PC-9 (cell line): ENCODE results near the gene GPHN.

Experiments used
- CTCF ChIP-seq: fragments of 200-600 bp; sonication (generic); conservative IDR thresholded peaks from 2 replicates; pipeline ENCODE4 v1.6.1; 2017; ENCODE audit warnings: mixed run types, antibody characterized with exemption, mild to moderate bottlenecking, moderate library complexity
- EZH2 ChIP-seq: fragments of 200-600 bp; sonication (generic); IDR thresholded peaks from 2 replicates; pipeline ENCODE4 v1.8.0; 2017; ENCODE audit warnings: antibody characterized with exemption, low read depth

- TF ChIP-seq CTCF: no peak
- no peak for TF ChIP-seq EZH2
Observed at GRCh38 chr14:67031920-67032774, 524.2 kb downstream of the GPHN start.
